ENCODE measurements around the gene WNT11. TPM values are rescaled to one million over a fixed set of nuclear protein-coding genes. Genes with fewer than 3 reads are reported as not detected.

Gene WNT11
- total RNA-seq, 1 donor from 2014 or later = 1.5 TPM

GRCh38 chr11:76217653-76218160 is 11.4 kb upstream of the WNT11 start:
- Mint-ChIP-seq H3K9me3 (ENCODE audit: low read depth) (no peaks in the 10 kb centered on the region), H3K27me3 (peaks cover 47% of the 10 kb centered on the region), H3K4me1 (ENCODE audit: low read depth) (peaks cover 5% of the 10 kb centered on the region), H3K36me3 (ENCODE audit: insufficient read depth) (no peaks in the 10 kb centered on the region), H3K27ac (no peak overlapping the region), H3K4me3 (ENCODE audit: low read depth) (no peak overlapping the region)
- DNase-seq (ENCODE audit: low spot score, unreplicated experiment) = no peak
- no peak for TF ChIP-seq CTCF (IDR thresholded peaks at IDR 0.05; ENCODE audit: unreplicated experiment)

- peaks cover 5% of the 10 kb centered on the region for H3K4me1 Mint-ChIP-seq (ENCODE audit: low read depth)
- H3K36me3 Mint-ChIP-seq (ENCODE audit: insufficient read depth) = no peaks in the 10 kb centered on the region
- H3K9me3 Mint-ChIP-seq (ENCODE audit: low read depth) = no peaks in the 10 kb centered on the region
- no peak overlapping the region for H3K4me3 Mint-ChIP-seq (ENCODE audit: low read depth)
- no peak overlapping the region for H3K27ac Mint-ChIP-seq
- TF ChIP-seq CTCF (IDR thresholded peaks at IDR 0.05; ENCODE audit: unreplicated experiment) = no peak
- DNase-seq (ENCODE audit: low spot score, unreplicated experiment) = no peak
- peaks cover 53% of the 10 kb centered on the region for H3K27me3 Mint-ChIP-seq
Observed at GRCh38 chr11:76216536-76217325, 10.4 kb upstream of the WNT11 start.

- Mint-ChIP-seq H3K36me3 (ENCODE audit: insufficient read depth) (no peaks in the 10 kb centered on the region), H3K4me3 (ENCODE audit: low read depth) (no peak overlapping the region), H3K27ac (no peak overlapping the region), H3K27me3 (peaks cover 60% of the 10 kb centered on the region), H3K9me3 (ENCODE audit: low read depth) (no peaks in the 10 kb centered on the region), H3K4me1 (ENCODE audit: low read depth) (peaks cover 5% of the 10 kb centered on the region)
- TF ChIP-seq CTCF (IDR thresholded peaks at IDR 0.05; ENCODE audit: unreplicated experiment) = no peak
- DNase-seq (ENCODE audit: low spot score, unreplicated experiment) = no peak
Observed at GRCh38 chr11:76215941-76216340, 9.6 kb upstream of the WNT11 start.

GRCh38 chr11:76214968-76215548 is 8.8 kb upstream of the WNT11 start:
- no peak for TF ChIP-seq CTCF (IDR thresholded peaks at IDR 0.05; ENCODE audit: unreplicated experiment)
- no peaks in the 10 kb centered on the region for H3K36me3 Mint-ChIP-seq (ENCODE audit: insufficient read depth)
- no peak overlapping the region for H3K27ac Mint-ChIP-seq
- no peak overlapping the region for H3K4me3 Mint-ChIP-seq (ENCODE audit: low read depth)
- H3K4me1 Mint-ChIP-seq (ENCODE audit: low read depth) = peaks cover 6% of the 10 kb centered on the region
- H3K27me3 Mint-ChIP-seq = peaks cover 60% of the 10 kb centered on the region
- no peaks in the 10 kb centered on the region for H3K9me3 Mint-ChIP-seq (ENCODE audit: low read depth)
- no peak for DNase-seq (ENCODE audit: low spot score, unreplicated experiment)

- no peaks in the 10 kb centered on the region for H3K9me3 Mint-ChIP-seq (ENCODE audit: low read depth)
- no peak overlapping the region for H3K4me3 Mint-ChIP-seq (ENCODE audit: low read depth)
- H3K4me1 Mint-ChIP-seq (ENCODE audit: low read depth) = peaks cover 6% of the 10 kb centered on the region
- DNase-seq (ENCODE audit: low spot score, unreplicated experiment) = no peak
- no peak overlapping the region for H3K27ac Mint-ChIP-seq
- H3K27me3 Mint-ChIP-seq = peaks cover 58% of the 10 kb centered on the region
- no peak for TF ChIP-seq CTCF (IDR thresholded peaks at IDR 0.05; ENCODE audit: unreplicated experiment)
- H3K36me3 Mint-ChIP-seq (ENCODE audit: insufficient read depth) = no peaks in the 10 kb centered on the region
Observed at GRCh38 chr11:76214186-76214585, 7.9 kb upstream of the WNT11 start.

All from progenitor cell of endocrine pancreas (in vitro differentiated cells).